ENCODE results near the gene FBXO24. TPM values are rescaled to one million over a fixed set of nuclear protein-coding genes. Genes with fewer than 3 reads are reported as not detected.

The FBXO24 gene
- total RNA-seq, 6 experiments from 2014 or later, result 0.25 to 1.0 (median 0.45) TPM

DNA sequence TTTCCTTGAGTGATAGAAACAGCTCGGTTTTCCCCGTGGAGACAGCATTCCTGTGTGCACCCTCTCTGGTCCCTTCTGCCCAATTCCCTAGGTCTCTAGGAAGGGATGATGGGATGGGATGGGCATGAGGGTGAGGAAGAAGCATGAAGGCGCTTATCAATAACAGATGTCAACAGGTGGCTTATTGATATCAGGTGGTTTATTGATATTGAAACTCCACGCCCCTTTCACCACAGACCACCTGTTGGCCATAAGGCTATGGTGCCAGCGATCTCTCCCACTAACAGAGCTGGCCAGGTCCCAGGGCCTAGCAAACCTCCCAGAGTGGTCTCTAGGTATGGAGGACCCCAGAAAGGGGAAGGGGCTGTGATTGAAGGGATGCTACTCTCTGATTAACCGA is 34.1 kb downstream of the FBXO24 start:
- no peak for TF ChIP-seq POLR2A (IDR thresholded peaks at IDR 0.05)
- TF ChIP-seq, protein P1, sequence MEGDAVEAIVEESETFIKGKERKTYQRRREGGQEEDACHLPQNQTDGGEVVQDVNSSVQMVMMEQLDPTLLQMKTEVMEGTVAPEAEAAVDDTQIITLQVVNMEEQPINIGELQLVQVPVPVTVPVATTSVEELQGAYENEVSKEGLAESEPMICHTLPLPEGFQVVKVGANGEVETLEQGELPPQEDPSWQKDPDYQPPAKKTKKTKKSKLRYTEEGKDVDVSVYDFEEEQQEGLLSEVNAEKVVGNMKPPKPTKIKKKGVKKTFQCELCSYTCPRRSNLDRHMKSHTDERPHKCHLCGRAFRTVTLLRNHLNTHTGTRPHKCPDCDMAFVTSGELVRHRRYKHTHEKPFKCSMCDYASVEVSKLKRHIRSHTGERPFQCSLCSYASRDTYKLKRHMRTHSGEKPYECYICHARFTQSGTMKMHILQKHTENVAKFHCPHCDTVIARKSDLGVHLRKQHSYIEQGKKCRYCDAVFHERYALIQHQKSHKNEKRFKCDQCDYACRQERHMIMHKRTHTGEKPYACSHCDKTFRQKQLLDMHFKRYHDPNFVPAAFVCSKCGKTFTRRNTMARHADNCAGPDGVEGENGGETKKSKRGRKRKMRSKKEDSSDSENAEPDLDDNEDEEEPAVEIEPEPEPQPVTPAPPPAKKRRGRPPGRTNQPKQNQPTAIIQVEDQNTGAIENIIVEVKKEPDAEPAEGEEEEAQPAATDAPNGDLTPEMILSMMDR (IDR thresholded peaks at IDR 0.05), result no peak
- Histone ChIP-seq H3K9me3 (no peaks in the 10 kb centered on the region), H3K36me3 (peaks cover 0 to 11% (median 1%) of the 10 kb centered on the region in 4 donors), H3K4me1 (peaks cover 0 to 30% (median 11%) of the 10 kb centered on the region in 4 donors), H3K4me3 (no peak overlapping the region), H3K27ac (no peak overlapping the region), H3K27me3 (no peaks in the 10 kb centered on the region)
- DNase-seq (no peak), ATAC-seq (peak in 1 of 4 donors; percentile 2)
- intact Hi-C loops (cut with DNase I), result loop anchor here in 1 of 2 donors (10.0 kb wide), 1 partner anchor 65 kb away; no protein-coding TSS in a partner anchor
- WGBS (ENCODE audit: insufficient coverage, low coverage, low lambda C conversion rate, missing lambda C conversion rate), result 96% methylated on average over 4 of the region's 6 CpGs

GRCh38 chr7:100620804-100621203 is 34.7 kb downstream of the FBXO24 start:
- no peaks in the 10 kb centered on the region for H3K27me3 ChIP-seq
- intact Hi-C loops (cut with DNase I), result loop anchor here in 1 of 2 donors (10.0 kb wide), 1 partner anchor 64 kb away; no protein-coding TSS in a partner anchor

GRCh38 chr7:100621554-100621953 is 35.4 kb downstream of the FBXO24 start:
- ATAC-seq, result peak; percentile 72 to 80 (median 78)
- Histone ChIP-seq H3K4me1 (peaks cover 0 to 40% (median 16%) of the 10 kb centered on the region in 4 donors), H3K4me3 (no peak overlapping the region), H3K27ac (peak overlapping the region in 2 of 3 donors; percentile 32 to 77), H3K27me3 (no peaks in the 10 kb centered on the region), H3K9me3 (no peaks in the 10 kb centered on the region), H3K36me3 (peaks cover 0 to 20% (median 6%) of the 10 kb centered on the region in 4 donors)
- TF ChIP-seq, protein P1 (IDR thresholded peaks at IDR 0.05), result no peak
- no peak for TF ChIP-seq POLR2A (IDR thresholded peaks at IDR 0.05)
- WGBS (ENCODE audit: insufficient coverage, low coverage, low lambda C conversion rate, missing lambda C conversion rate), result 32% methylated on average over 8 of the region's 8 CpGs
- DNase-seq, result peak; percentile 55 to 90 (median 87)
- intact Hi-C loops (cut with DNase I), result loop anchor here in 1 of 2 donors (10.0 kb wide), 1 partner anchor 63 kb away; no protein-coding TSS in a partner anchor

More at GRCh38 chr7:100620804-100621203, 34.7 kb downstream of the FBXO24 start:
- Histone ChIP-seq H3K36me3 (peaks cover 0 to 16% (median 4%) of the 10 kb centered on the region in 4 donors), H3K4me3 (no peak overlapping the region), H3K27ac (peak overlapping the region in 1 of 3 donors; percentile 77), H3K4me1 (peaks cover 0 to 35% (median 11%) of the 10 kb centered on the region in 4 donors), H3K9me3 (no peaks in the 10 kb centered on the region)
- TF ChIP-seq, protein P1 (IDR thresholded peaks at IDR 0.05), result no peak
- no peak for TF ChIP-seq POLR2A (IDR thresholded peaks at IDR 0.05)
- ATAC-seq, result peak in 1 of 4 donors; percentile 2
- no peak for DNase-seq
- WGBS (ENCODE audit: insufficient coverage, low coverage, low lambda C conversion rate, missing lambda C conversion rate), result 88% methylated on average over 16 of the region's 23 CpGs

- Histone ChIP-seq H3K9me3 (no peaks in the 10 kb centered on the region), H3K4me1 (peaks cover 0 to 45% (median 20%) of the 10 kb centered on the region in 4 donors), H3K27me3 (no peaks in the 10 kb centered on the region), H3K27ac (no peak overlapping the region), H3K36me3 (peaks cover 0 to 38% (median 16%) of the 10 kb centered on the region in 4 donors), H3K4me3 (no peak overlapping the region)
- no peak for DNase-seq
- 89% methylated on average over 15 of the region's 15 CpGs for WGBS (ENCODE audit: insufficient coverage, low coverage, low lambda C conversion rate, missing lambda C conversion rate)
- intact Hi-C loops (cut with DNase I), result loop anchor here in 1 of 2 donors (10.0 kb wide), 1 partner anchor 61 kb away; no protein-coding TSS in a partner anchor
- TF ChIP-seq, protein P1 (IDR thresholded peaks at IDR 0.05), result no peak
- TF ChIP-seq POLR2A (IDR thresholded peaks at IDR 0.05), result no peak
- ATAC-seq, result no peak
Measured at GRCh38 chr7:100623951-100624824, 38.1 kb downstream of the FBXO24 start.

All from right lobe of liver (tissue), 6 donors.